BE2C (cell line): Measurements from ENCODE around the gene CORO1C.

Experiments used
- DNase-seq: peaks from one replicate; pipeline ENCODE4 v3.0.0-alpha.2; 2020
- H3K27me3 ChIP-seq: fragments of 250-450 bp; sonication (Bioruptor Pico); 2 replicates; pipeline ENCODE4 v1.5.1; 2020; ENCODE audit warnings: mild to moderate bottlenecking
- H3K36me3 ChIP-seq: fragments of 250-450 bp; sonication (Bioruptor Pico); 2 replicates; pipeline ENCODE4 v1.5.1; 2020; ENCODE audit warnings: mild to moderate bottlenecking
- H3K4me1 ChIP-seq: fragments of 250-450 bp; sonication (Bioruptor Pico); 2 replicates; pipeline ENCODE4 v1.5.1; 2020
- H3K4me3 ChIP-seq: 2 replicates; pipeline ENCODE4 v1.5.1; 2011; ENCODE audit warnings: low read depth, low read length
- H3K9me3 ChIP-seq: fragments of 250-450 bp; sonication (Bioruptor Pico); 2 replicates; pipeline ENCODE4 v1.5.1; 2020
- CTCF ChIP-seq: IDR thresholded peaks from 2 replicates; pipeline ENCODE4 v1.5.1; 2012; ENCODE audit warnings: mild to moderate bottlenecking, low read depth, low read length

CORO1C gene

GRCh38 chr12:108606492-108606891 is 124.8 kb downstream of the CORO1C start:
- Histone ChIP-seq H3K4me1 (no peaks in the 10 kb centered on the region), H3K4me3 (no peak overlapping the region), H3K9me3 (no peaks in the 10 kb centered on the region), H3K36me3 (no peaks in the 10 kb centered on the region), H3K27me3 (no peaks in the 10 kb centered on the region)
- TF ChIP-seq CTCF = no peak
- DNase-seq = no peak

DNA sequence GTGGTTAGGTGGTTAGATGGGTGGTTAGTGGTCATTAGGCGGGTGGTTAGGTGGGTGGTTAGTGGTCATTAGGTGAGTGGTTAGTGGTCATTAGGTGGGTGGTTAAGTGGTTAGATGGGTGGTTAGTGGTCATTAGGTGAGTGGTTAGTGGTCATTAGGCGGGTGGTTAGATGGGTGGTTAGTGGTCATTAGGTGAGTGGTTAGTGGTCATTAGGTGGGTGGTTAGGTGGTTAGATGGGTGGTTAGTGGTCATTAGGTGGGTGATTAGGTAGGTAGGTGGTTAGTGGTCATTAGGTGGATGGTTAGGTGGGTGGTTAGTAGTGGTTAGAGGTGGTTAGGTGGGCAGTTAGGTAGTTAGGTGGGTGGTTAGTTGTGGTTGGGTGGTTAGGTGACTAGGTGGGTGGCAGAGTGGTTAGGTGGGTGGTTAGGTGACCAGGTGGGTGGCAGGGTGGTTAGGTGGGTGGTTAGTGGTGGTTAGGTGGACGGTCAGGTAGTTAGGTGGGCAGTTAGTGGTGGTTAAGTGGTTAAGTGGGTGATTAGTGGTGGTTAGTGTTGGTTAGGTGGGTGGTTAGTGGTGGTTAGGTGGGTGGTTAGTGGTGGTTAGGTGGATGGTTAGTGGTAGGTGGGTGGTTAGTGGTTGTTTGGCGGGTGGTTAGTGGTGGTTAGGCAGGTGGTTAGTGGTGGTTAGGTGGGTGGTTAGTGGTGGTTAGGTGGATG is 125.5 kb downstream of the CORO1C start:
- Histone ChIP-seq H3K4me3 (no peak overlapping the region), H3K36me3 (no peaks in the 10 kb centered on the region), H3K4me1 (no peaks in the 10 kb centered on the region), H3K27me3 (no peaks in the 10 kb centered on the region), H3K9me3 (no peaks in the 10 kb centered on the region)
- TF ChIP-seq CTCF = no peak
- no peak for DNase-seq

DNA sequence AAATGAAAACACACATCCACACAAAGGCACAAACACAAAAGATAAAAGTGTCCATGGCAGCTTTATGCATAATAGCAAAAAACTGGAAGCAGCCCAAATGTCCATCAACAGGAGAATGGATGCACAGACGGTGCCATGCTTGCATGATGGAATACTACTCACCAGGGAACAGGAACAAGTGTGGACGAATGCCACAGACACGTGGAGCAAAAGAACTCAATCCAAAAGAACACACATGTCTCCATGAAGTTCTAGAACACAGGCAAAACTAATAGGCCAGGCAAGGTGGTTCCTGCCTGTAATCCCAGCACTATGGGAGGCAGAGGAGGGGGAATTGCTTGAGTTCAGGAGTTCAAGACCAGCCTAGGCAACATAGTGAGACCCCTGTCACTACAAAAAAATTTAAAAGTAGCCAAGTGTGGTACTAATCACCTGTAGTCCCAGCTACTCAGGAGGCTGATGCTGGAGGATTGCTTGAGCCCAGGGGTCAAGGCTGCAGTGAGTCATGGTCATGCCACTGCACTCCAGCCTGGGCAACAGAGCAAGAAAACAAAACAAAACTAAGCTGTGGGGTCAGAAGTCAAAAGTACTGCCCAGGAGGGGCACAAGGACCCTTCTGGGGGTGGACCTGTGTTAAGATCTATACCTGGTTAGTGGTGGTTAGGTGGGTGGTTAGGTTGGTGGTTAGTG is 126.2 kb downstream of the CORO1C start:
- no peaks in the 10 kb centered on the region for H3K27me3 ChIP-seq
- no peak overlapping the region for H3K4me3 ChIP-seq
- no peak for DNase-seq
- TF ChIP-seq CTCF = no peak
- no peaks in the 10 kb centered on the region for H3K36me3 ChIP-seq
- no peaks in the 10 kb centered on the region for H3K4me1 ChIP-seq
- H3K9me3 ChIP-seq = no peaks in the 10 kb centered on the region

- no peaks in the 10 kb centered on the region for H3K36me3 ChIP-seq
- H3K9me3 ChIP-seq = no peaks in the 10 kb centered on the region
- H3K4me3 ChIP-seq = no peak overlapping the region
- no peak for DNase-seq
- H3K4me1 ChIP-seq = no peaks in the 10 kb centered on the region
- TF ChIP-seq CTCF = no peak
- no peaks in the 10 kb centered on the region for H3K27me3 ChIP-seq
These were observed 126.9 kb downstream of the CORO1C start for GRCh38 chr12:108604208-108604941.

DNA sequence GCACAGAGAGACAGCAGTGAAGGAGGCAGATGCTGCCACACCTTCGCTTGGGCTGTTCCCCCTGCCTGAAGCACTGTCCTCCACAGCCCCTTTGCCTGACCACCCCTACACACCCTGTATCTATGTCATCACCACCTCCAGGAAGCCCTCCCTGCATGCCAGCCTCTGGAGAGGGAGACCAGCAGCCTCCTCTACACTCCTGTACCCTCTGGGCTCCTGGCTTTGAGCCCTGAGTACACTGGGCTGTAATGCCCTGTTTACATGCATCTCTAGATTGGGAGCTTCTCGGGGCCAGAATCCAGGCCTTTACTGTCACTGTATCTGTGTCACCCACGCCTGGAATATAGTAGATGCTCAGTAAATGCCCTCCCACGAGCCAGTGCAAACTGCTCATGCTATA is 127.6 kb downstream of the CORO1C start:
- no peaks in the 10 kb centered on the region for H3K27me3 ChIP-seq
- no peaks in the 10 kb centered on the region for H3K9me3 ChIP-seq
- no peak overlapping the region for H3K4me3 ChIP-seq
- H3K36me3 ChIP-seq = no peaks in the 10 kb centered on the region
- DNase-seq = no peak
- H3K4me1 ChIP-seq = no peaks in the 10 kb centered on the region
- TF ChIP-seq CTCF = no peak
